Superior temporal gyrus (tissue), 1 donor: ENCODE data around the gene ETNK1.
"Not testable (repeated sequence)": the region's sequence is repeated elsewhere in the genome, so short reads cannot be mapped to it uniquely, and the experiment has no call there.

Source experiments
- DNase-seq: peaks from one replicate; pipeline ENCODE4 v3.0.0-alpha.2; 2016; ENCODE audit errors: extremely low spot score

The ETNK1 gene

GRCh38 chr12:22687361-22688076 is 62.5 kb downstream of the ETNK1 start:
- DNase-seq, result peak; percentile 63

DNA sequence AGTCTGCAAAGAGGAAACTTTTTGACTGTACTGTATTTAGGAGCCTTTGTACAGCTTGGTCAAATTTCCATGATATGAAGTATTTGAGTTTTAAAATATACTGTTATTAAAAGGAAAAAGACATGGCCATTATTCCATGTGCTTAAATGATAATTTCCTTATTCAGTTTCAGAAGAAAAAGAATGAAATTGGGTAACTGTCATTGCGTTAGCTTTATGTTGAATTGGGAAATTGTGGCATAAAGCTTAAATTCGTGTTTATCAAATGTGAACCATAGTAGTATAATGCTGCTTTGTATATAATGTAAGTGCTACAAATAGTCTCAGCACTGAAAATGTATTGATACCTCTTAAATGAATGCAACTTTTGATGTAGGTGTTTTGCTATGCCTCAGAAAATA is 64.9 kb downstream of the ETNK1 start:
- DNase-seq, result no peak

DNA sequence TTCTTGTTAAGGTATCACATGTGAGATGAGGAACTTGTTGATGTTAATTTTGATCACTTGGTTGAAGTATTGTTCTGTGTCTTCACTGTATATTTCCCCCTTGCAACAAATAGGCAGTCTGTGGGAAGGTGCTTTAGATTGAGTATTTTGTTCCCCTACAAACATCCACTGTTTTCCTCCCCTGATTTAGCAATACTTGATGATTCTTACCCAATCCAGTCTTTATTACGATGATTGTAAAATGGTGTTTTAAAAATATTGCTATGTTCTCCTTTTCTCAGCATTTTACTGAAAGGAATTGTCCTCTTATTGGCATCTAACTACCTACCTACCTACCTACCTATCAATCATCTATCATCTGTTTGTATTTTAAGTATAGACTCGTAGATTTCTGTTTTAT is 66.3 kb downstream of the ETNK1 start:
- no peak for DNase-seq

DNA sequence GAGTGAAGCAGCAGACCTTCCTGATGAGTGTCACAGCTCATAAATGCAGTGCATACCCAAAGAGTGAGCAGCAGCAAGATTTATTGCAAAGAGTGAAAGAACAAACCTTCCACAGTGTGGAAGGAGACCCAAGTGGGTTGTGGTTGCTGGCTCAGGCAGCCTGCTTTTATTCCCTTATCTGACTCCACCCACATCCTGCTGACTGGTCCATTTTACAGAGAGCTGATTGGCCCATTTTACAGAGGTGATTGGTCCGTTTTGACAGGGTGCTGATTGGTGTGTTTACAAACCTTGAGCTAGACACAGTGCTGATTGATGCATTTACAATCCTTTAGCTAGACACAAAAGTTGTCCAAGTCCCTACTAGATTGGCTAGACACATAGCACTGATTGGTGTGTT is 67.5 kb downstream of the ETNK1 start:
- DNase-seq, result not testable (repeated sequence)

GRCh38 chr12:22692964-22693555 is 68.1 kb downstream of the ETNK1 start:
- DNase-seq, result no peak

GRCh38 chr12:22698576-22698975 is 73.6 kb downstream of the ETNK1 start:
- no peak for DNase-seq

- not testable (repeated sequence) for DNase-seq
Observed at GRCh38 chr12:22699705-22700104, 74.7 kb downstream of the ETNK1 start.

- no peak for DNase-seq
Observed at GRCh38 chr12:22700106-22700505, 75.1 kb downstream of the ETNK1 start.

- not testable (repeated sequence) for DNase-seq
Observed at GRCh38 chr12:22701216-22701809, 76.3 kb downstream of the ETNK1 start.

DNA sequence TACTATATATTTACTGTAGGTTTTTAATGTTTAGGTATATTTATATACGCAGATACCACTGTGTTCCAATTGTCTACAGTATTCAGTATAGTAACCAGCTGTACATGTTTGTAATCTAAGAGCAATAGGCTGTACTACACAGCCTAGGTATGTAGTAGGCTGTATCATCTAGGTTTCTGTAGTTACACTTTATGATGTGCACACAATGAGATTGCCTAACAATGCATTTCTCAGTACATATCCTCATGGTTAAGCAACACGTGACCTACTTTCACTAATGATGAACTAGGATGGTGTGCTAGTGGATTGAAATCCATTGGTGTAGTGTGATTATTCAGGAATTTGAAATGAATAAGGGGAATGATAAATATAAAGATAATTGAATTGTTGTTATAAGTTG is 77.7 kb downstream of the ETNK1 start:
- no peak for DNase-seq

DNA sequence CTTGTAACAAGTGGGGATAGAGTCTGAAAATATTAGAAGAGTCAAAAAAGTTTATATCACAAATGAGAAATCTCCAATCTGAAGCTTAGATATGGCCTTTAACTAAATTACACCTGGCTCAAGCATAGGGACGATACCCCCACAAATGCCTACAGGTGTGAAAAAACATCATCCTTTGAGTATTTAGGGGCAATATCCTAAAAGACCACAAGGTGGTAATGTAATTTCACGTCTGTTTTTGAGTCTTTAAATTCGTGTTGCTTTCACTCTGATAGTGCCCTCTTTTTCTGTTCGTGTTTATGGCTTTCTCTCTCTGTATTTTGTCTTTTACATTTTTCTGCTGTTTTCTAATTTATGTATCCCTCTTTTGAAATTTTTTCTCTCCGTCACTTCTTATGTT is 84.3 kb downstream of the ETNK1 start:
- DNase-seq, result peak; percentile 59

DNA sequence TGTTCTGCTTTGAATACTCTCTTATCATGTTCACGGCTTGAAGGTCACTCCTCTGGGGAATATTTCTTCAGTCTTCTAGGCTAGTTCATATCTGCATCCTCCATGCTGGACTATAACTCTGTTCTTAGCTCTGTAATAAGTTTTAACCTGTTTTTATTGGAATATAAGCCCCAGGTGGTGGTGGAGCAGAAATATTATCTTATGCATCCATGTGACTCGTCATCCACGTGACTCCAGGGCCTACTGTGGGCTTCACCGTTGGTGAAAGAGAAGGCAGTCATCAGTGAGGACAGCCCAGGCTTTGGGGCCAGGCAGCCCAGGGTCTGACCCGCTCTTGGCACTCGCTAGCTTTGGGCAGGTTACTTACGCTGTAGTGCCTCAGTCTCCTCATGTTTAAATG is 87.1 kb downstream of the ETNK1 start:
- no peak for DNase-seq

GRCh38 chr12:22715254-22715653 is 90.3 kb downstream of the ETNK1 start:
- DNase-seq, result no peak

DNA sequence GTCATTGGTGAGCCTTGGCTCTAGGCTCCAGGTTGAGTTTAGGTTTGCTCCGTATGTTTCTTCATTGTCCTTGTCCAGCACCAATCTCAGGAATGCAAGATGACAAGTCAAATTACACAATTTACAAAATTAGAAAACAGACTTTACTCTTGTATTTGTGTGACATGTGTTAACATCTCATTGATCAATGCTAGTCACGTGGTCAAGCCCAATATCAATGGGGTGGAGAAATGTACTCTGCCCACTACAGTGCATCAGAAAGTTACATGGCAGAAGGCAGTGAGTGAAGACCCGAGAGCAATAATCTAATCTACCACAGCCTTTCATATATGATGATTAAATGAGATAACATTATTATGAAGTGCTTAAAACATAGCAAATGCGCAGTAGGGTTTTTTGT is 94.8 kb downstream of the ETNK1 start:
- DNase-seq, result no peak

DNA sequence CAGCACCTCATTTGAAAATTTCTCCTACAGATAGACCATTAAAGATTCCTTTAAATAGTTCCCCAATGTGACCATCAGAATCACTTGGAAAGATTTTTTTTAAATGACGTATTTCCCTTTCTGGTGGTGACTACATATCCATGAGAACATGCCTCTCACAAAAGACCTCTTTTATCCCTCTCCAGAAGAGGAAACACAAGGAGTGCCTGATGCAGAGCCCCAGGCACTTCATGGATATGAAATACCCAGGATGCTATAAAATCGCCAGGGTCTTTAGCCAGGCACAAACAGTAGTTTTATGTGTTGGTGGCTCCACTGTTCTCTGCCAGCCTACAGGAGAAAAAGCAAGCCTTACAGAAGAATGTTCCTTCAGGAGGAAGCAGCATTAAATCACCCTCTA is 97.1 kb downstream of the ETNK1 start:
- DNase-seq, result no peak

DNA sequence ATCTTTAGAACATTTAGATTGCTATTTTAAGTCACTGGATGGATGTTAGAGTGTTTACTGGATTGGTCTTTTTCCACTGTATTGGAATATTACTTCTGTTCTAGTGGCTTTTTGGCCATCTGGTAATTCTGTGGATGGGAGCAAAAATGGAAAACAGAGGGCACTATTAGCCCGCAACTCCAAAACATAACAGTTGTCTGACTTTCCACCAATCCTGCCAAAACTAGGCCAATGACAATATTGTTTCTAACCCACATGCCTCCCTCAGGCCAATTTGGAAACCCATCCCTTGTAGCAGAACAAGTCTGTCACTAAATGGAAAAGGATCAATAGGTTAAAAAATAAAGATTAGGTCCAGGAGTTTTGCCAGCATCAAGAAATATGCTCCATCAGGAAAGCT is 97.8 kb downstream of the ETNK1 start:
- no peak for DNase-seq

GRCh38 chr12:22728987-22729386 is 104.0 kb downstream of the ETNK1 start:
- no peak for DNase-seq

GRCh38 chr12:22729431-22729956 is 104.5 kb downstream of the ETNK1 start:
- DNase-seq, result no peak

GRCh38 chr12:22729957-22730443 is 105.0 kb downstream of the ETNK1 start:
- peak; percentile 34 for DNase-seq

GRCh38 chr12:22731236-22731635 is 106.3 kb downstream of the ETNK1 start:
- DNase-seq, result no peak

- no peak for DNase-seq
Observed at GRCh38 chr12:22733756-22734155, 108.8 kb downstream of the ETNK1 start.

DNA sequence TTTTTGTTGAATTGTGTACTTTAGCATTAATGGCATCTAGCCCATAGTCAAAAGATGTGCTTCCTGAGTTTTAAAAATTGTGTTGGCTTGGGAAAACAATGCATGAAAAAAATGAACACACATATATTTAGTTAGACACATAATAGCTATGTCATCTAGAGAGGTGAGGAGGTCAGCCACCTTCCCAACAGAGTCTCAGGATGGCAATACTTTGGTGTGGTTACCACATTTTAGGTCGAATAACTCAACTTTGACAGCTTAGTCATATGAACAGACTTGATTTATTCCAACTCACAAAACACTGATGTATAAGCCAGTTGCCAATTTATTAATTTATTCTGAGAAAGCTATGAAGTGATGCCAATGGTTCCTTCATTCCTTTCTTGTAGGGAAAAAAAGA is 114.0 kb downstream of the ETNK1 start:
- DNase-seq, result no peak
